DOHH2 (cell line): ENCODE results near the gene CRYZL1.

Experiments used
- EZH2phosphoT487 ChIP-seq: fragments of 200-600 bp; sonication (generic); IDR thresholded peaks from 2 replicates; pipeline ENCODE4 v1.6.1; 2017; ENCODE audit warnings: borderline replicate concordance, mild to moderate bottlenecking, antibody characterized with exemption, low read length, moderate library complexity, mixed read lengths
- TF ChIP-seq, protein P1 (sequence below): fragments of 200-600 bp; sonication (generic); IDR thresholded peaks from one replicate; pipeline ENCODE4 v1.5.1; 2014; ENCODE audit warnings: antibody characterized with exemption, mild to moderate bottlenecking, low read depth, low read length; ENCODE audit not compliant: poor library complexity, severe bottlenecking

DNA sequence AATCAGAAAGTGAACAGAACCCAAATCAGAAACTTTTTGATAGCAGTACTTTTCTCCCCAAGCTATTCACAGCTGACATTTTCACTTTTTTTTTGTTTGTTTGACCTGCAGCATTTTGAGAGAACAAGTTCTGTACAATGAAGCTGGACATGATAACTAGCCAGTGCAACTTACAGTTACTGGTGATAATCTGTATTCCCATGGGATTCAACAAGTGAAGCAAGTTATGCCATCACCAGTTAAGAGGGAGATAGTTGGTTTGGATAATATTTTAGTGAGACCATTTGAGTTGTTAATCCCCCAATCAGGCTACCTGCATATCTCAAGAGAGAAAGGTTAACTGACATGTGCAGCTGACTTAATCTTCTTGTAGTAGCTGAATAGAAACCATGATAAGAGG is 80.6 kb downstream of the CRYZL1 start:
- TF ChIP-seq, protein P1, sequence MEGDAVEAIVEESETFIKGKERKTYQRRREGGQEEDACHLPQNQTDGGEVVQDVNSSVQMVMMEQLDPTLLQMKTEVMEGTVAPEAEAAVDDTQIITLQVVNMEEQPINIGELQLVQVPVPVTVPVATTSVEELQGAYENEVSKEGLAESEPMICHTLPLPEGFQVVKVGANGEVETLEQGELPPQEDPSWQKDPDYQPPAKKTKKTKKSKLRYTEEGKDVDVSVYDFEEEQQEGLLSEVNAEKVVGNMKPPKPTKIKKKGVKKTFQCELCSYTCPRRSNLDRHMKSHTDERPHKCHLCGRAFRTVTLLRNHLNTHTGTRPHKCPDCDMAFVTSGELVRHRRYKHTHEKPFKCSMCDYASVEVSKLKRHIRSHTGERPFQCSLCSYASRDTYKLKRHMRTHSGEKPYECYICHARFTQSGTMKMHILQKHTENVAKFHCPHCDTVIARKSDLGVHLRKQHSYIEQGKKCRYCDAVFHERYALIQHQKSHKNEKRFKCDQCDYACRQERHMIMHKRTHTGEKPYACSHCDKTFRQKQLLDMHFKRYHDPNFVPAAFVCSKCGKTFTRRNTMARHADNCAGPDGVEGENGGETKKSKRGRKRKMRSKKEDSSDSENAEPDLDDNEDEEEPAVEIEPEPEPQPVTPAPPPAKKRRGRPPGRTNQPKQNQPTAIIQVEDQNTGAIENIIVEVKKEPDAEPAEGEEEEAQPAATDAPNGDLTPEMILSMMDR: no peak
- no peak for TF ChIP-seq EZH2phosphoT487
